ENCODE results near the gene CRACR2A. TPM values are rescaled to one million over a fixed set of nuclear protein-coding genes. Genes with fewer than 3 reads are reported as not detected.
A peak's percentile ranks its signal among the peaks of the same experiment; 100 is the strongest.

CRACR2A gene
- total RNA-seq, 1 donor from 2014 or later = 6.2 TPM

DNA sequence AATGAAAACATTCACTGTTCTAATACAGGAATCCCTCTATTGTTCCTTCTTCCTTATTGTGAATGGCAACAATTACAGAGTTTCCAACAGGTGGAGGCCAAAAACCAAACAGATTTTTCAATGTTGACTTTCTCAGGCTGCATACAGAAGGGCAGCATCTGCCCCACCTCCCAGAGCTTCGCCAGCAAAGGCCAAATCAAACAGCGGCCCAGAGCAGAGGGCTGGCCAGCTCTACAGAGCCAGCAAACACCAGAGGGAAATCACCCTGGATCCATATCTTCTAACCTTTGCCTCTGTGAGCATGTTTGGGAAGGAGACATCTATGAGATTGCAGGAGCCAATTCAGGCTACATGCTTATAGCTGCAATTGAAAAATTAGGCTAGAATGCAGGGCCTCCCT is 4.4 kb upstream of the CRACR2A start:
- H3K27me3 ChIP-seq (ENCODE audit: control insufficient read depth, insufficient read depth, low read length) = no peaks in the 10 kb centered on the region
- H3K4me3 ChIP-seq (ENCODE audit: low read depth, low read length) = no peak overlapping the region
- TF ChIP-seq, protein P1, sequence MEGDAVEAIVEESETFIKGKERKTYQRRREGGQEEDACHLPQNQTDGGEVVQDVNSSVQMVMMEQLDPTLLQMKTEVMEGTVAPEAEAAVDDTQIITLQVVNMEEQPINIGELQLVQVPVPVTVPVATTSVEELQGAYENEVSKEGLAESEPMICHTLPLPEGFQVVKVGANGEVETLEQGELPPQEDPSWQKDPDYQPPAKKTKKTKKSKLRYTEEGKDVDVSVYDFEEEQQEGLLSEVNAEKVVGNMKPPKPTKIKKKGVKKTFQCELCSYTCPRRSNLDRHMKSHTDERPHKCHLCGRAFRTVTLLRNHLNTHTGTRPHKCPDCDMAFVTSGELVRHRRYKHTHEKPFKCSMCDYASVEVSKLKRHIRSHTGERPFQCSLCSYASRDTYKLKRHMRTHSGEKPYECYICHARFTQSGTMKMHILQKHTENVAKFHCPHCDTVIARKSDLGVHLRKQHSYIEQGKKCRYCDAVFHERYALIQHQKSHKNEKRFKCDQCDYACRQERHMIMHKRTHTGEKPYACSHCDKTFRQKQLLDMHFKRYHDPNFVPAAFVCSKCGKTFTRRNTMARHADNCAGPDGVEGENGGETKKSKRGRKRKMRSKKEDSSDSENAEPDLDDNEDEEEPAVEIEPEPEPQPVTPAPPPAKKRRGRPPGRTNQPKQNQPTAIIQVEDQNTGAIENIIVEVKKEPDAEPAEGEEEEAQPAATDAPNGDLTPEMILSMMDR (IDR thresholded peaks at IDR 0.05; ENCODE audit: insufficient read depth, low read length, poor library complexity, severe bottlenecking) = no peak
- H3K36me3 ChIP-seq (ENCODE audit: control insufficient read depth, insufficient read depth, low read length) = no peaks in the 10 kb centered on the region
- DNase-seq (ENCODE audit: low read depth) = no peak

- Histone ChIP-seq H3K4me3 (ENCODE audit: low read depth, low read length) (no peak overlapping the region), H3K27me3 (ENCODE audit: control insufficient read depth, insufficient read depth, low read length) (no peaks in the 10 kb centered on the region), H3K36me3 (ENCODE audit: control insufficient read depth, insufficient read depth, low read length) (no peaks in the 10 kb centered on the region)
- DNase-seq (ENCODE audit: low read depth) = no peak
- TF ChIP-seq, protein P1 (IDR thresholded peaks at IDR 0.05; ENCODE audit: insufficient read depth, low read length, poor library complexity, severe bottlenecking) = no peak
Observed at GRCh38 chr12:3755898-3756297, 3.0 kb upstream of the CRACR2A start.

- H3K36me3 ChIP-seq (ENCODE audit: control insufficient read depth, insufficient read depth, low read length) = no peaks in the 10 kb centered on the region
- TF ChIP-seq, protein P1 (IDR thresholded peaks at IDR 0.05; ENCODE audit: insufficient read depth, low read length, poor library complexity, severe bottlenecking) = no peak
- no peaks in the 10 kb centered on the region for H3K27me3 ChIP-seq (ENCODE audit: control insufficient read depth, insufficient read depth, low read length)
- DNase-seq (ENCODE audit: low read depth) = no peak
- no peak overlapping the region for H3K4me3 ChIP-seq (ENCODE audit: low read depth, low read length)
Observed at GRCh38 chr12:3753544-3754284, 805 bp upstream of the CRACR2A start.

DNA sequence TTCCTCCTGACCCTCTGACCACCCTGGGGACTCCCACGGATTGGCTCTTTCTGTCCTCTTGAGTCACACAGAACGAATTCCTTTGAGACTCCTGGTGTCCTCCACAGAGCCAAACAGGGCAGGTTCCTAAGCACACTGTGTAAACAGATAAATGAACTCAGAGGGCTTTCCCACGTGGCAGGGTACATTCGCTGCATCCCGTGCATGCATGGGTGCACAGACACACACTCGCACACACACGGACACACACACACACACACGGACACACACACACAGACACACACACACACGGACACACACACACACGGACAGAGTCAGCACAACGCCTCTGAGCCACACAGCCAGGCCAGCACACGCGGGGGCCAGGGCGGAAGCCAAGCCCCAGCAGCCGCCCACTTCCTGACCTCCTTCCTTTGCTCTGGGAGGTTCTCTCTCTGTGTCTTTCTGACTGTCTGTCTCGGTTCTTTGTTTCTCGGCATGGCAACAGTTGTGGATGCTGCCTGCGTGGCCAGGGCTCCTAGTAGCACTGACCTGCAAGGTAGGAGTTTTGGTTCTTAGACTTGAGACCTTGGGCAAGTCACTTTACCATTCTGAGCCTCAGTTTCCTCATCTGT is 706 bp downstream of the CRACR2A start:
- peak overlapping the region; percentile 32 for H3K4me3 ChIP-seq (ENCODE audit: low read depth, low read length)

DNA sequence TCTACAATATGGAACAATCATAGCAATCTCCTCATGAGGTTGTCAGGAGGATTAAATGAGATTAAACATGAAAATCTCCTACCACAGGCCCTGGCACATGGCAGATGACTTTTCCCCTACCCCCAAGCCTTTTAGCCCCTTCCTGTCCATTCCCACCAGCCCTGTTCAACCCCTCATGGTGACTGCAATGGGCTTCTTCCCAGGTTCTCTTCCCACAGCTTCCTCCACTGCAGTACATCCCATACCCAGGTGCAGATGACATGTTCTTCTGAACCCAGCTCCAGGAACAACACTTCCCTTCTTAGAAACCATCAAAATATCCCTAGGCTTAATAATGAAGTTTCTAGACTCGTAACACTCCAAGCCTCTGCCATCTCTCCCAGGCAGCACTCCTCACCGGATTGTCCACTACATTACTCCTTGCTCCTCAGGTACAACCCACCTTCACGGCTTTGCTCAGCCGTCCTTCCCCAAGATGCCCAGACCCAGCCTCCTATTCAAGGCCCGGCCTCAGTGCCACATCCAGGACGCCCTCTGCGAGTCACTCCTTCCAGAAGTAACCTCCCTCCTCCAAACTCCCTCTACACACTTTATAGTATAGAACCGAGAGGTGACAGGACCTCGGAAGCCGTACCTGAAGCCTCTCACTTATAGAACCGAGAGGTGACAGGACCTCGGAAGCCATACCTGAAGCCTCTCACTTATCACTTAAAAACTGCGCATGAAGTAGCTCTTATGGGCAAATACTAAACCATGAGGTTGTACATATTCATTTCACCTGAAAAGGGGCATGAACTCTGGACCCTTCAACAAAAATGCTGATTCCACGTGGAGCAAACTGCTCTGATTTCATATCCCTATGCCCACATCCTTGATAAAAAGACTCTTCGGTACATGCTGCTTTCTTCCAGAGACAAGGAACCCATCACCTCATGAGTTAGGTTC is 1.5 kb downstream of the CRACR2A start:
- no peaks in the 10 kb centered on the region for H3K27me3 ChIP-seq (ENCODE audit: control insufficient read depth, insufficient read depth, low read length)
- TF ChIP-seq, protein P1 (IDR thresholded peaks at IDR 0.05; ENCODE audit: insufficient read depth, low read length, poor library complexity, severe bottlenecking) = no peak
- H3K36me3 ChIP-seq (ENCODE audit: control insufficient read depth, insufficient read depth, low read length) = no peaks in the 10 kb centered on the region
- no peak for DNase-seq (ENCODE audit: low read depth)
- H3K4me3 ChIP-seq (ENCODE audit: low read depth, low read length) = no peak overlapping the region

More for the DNA sequence above, 706 bp downstream of the CRACR2A start:
- H3K36me3 ChIP-seq (ENCODE audit: control insufficient read depth, insufficient read depth, low read length) = no peaks in the 10 kb centered on the region
- no peaks in the 10 kb centered on the region for H3K27me3 ChIP-seq (ENCODE audit: control insufficient read depth, insufficient read depth, low read length)
- TF ChIP-seq, protein P1 (IDR thresholded peaks at IDR 0.05; ENCODE audit: insufficient read depth, low read length, poor library complexity, severe bottlenecking) = no peak
- peak; percentile 58 for DNase-seq (ENCODE audit: low read depth)
